Measurements from ENCODE around the gene AGAP4. TPM values are rescaled to one million over a fixed set of nuclear protein-coding genes. Genes with fewer than 3 reads are reported as not detected.
"Not testable (repeated sequence)": the region's sequence is repeated elsewhere in the genome, so short reads cannot be mapped to it uniquely, and the experiment has no call there.

Gene AGAP4
- total RNA-seq, 1 donor from 2014 or later, result 1.8 TPM

- not testable (repeated sequence) for DNase-seq (ENCODE audit: low read depth in 2 of 2)
Observed at GRCh38 chr10:45790694-45791426, 56.4 kb downstream of the AGAP4 start.

DNA sequence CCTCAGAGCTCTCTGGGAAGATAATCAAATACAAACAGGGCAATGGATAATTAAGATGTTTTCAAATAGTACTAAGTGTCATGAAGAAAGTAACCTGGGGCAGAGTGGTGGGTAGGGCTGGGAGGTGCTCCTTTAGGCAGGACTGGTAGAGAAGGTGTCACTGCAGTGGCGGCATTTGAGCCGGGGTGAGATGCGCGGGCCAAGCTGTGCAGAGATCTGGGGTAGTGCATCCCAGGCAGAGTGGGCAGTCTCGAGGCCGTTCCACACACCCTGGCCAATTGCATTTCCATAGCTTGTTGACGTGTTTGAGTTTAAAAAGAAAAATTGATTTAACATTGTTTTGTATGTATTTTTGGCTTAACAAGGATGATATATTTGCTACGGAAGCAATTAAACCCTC, 57.3 kb downstream of the AGAP4 start:
- not testable (repeated sequence) for DNase-seq (ENCODE audit: low read depth in 2 of 2)

- DNase-seq (ENCODE audit: low read depth in 2 of 2), result not testable (repeated sequence)
Observed at GRCh38 chr10:45787212-45787741, 60.0 kb downstream of the AGAP4 start.

- not testable (repeated sequence) for DNase-seq (ENCODE audit: low read depth in 2 of 2)
Observed at GRCh38 chr10:45786217-45786616, 61.1 kb downstream of the AGAP4 start.

Other genes with a start within 250 kb of the AGAP4 start
- gene ZFAND4, start 174.7 kb downstream of the AGAP4 start, total RNA-seq, result 2.1 and 4.0 TPM in 2 replicates
- gene WASHC2C, start 120.2 kb downstream of the AGAP4 start, total RNA-seq, result 24.5 and 26.6 TPM in 2 replicates
- 54.7 and 62.4 TPM in 2 replicates for gene TIMM23, start 125.0 kb upstream of the AGAP4 start, total RNA-seq
- 149 and 167 TPM in 2 replicates for gene NCOA4, start 183.1 kb upstream of the AGAP4 start, total RNA-seq
- not detected in 2 replicates for gene MSMB, start 198.8 kb upstream of the AGAP4 start, total RNA-seq

Measured in dermis microvascular lymphatic vessel endothelial cell (primary cell).